NAMALWA (cell line): ENCODE data around the gene CCDC102A.

ENCODE experiments used
- DNase-seq: peaks from one replicate; pipeline ENCODE4 v3.0.0-alpha.2; 2015; ENCODE audit warnings: low spot score

Gene CCDC102A

DNA sequence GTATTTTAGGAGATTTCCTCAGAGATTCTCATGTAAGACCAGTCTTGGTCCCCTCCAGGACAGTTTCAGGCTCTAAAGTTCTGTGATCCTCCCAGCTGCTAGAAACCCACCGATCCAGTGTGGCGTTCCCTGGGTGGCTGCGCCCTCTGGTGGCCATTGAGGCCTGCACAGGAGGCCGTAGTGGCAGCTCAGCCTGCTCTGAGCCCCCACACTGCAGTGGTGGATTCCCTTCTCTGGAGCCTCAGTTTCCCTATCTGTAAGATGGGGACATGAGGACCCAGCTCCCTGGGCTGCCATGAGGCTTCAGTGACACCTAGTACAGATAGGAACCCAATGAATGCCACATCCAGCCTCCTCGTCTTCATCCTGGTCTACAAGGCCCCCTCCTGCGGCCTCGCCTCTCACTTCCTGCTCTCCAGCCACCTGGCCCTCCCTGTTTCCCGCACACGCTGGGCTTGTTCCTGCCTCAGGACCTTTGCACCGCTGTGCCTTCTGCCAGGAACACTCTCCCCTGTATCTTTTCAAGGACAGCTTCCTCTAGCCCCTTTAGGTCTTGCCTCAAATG, 16.5 kb downstream of the CCDC102A start:
- DNase-seq = peak; percentile 82

DNA sequence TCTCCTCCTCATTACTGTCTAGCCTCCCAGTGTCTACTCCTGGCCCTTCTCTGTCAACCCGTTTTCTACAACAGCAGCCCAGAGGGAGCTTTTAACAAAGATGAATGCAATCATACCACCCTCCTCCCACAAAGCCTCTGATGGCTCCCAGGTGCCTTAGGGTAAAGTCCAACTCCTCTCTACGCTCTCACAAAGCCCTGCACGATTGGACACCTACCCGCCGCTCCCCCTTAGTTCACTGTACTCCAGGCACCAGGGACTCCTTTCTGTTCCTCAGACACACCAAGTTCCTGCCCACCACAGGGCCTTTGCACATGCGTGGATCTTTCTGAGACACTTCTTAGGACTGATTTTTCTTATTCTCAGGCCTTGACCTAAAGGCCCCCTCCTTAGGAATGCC, 17.4 kb downstream of the CCDC102A start:
- no peak for DNase-seq

DNA sequence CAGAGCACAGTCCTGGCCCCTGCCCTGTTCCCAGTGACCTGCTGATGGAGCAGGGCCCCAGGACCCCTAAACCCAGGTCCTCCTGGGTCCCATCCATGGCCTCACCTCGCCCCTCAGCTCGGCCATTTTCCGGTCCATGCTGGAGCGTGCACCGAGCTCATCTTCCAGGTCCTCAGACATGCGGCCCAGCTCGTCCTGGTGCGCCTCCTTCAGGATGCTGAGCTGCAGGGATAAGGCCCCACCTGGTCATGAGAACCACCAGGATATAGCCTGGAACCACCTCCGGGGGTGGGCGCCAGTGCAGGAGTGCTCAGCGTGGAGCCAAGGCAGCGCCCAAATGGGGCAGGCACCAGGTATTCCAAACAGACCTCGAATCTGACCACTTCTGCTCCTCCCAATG, 17.9 kb downstream of the CCDC102A start:
- no peak for DNase-seq

DNA sequence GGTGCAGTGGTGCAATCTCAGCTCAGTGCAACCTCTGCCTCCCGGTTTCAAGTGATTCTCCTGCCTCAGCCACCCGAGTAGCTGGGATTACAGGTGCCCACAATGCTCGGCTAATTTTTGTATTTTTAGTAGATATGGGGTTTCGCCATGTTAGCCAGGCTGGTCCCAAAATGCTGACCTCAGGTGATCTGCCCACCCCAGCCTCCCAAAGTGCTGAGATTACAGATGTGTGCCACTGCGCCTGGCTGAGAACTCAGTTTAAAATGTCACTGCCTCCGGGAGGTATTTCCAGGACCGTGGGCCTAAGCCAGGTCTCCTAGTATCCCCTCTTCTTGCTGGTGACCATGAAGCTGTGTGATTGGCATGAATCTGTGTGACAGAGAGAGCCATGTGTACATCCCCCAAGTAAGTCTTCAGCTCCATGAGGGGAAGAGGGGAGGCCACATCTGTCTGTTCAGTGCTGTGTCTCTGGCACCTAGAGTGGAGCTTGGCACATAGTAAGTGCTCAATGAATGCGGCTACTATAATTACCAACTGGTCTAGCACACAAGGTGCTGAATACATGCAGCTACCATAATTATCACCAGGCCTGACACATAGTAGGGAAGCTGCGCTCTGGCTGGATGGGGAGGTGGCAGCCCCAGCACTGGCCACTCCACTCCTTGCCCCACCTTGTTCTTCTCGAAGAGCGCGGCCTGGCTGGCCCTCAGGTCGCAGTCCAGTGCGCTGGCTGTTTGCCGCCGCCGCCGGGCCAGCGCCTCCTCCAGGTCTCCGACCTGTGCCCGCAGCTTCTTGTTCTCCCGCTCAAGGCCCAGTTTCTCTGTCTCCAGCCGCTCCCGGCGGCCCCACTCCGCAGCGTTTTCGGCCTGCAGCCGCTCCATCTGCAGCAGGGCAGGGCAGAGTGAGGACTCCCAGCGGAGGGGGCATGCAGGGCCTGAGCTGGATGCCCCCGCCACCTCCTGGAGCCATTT, 18.7 kb downstream of the CCDC102A start:
- no peak for DNase-seq

DNA sequence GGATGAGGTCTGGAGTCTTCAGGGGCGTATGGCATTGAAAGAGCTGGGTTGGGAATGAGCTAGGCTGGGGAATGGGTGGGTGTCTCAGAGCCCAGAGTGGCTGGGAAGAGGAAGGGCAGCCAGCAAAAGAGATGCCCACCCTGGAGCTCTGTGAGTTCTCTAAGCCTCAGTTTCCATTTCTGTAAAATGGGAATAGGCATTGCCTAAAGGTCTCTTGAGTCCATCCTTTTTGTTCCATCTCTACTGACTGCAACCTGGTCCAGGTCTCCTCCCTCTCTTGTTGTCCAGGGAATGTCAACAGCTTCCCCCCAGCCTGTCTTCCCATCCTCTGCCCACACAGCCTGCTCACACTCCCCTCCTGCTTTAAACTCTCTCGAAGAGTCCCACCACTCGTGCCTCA, 19.6 kb downstream of the CCDC102A start:
- no peak for DNase-seq

DNA sequence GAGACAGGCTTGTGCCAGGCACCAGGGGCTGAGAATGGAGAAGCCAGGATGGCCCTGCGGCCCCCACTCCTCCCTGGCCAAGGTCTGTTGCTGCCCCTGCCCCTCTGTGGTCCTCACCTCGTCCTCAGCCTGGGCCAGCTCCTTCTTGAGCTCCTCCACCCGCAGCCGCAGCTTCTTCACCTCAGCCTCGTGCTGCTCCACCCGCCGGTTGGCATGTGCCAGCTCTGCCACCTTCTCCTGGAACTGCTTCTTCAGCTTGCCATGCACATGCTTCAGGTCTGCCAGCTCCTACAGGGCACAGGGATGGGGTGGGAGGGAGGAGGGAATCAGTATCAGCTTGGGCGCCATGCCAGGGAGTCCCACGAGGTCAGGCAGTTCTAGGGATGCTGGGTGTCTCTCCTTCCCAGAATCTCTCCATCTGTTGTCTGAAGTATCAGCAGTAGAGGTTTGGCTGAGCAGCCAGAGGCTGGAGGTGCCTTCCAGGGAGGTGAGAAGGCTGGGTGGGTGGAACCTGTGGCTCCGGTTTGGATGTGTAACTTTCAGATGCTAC, 20.1 kb downstream of the CCDC102A start:
- no peak for DNase-seq

DNA sequence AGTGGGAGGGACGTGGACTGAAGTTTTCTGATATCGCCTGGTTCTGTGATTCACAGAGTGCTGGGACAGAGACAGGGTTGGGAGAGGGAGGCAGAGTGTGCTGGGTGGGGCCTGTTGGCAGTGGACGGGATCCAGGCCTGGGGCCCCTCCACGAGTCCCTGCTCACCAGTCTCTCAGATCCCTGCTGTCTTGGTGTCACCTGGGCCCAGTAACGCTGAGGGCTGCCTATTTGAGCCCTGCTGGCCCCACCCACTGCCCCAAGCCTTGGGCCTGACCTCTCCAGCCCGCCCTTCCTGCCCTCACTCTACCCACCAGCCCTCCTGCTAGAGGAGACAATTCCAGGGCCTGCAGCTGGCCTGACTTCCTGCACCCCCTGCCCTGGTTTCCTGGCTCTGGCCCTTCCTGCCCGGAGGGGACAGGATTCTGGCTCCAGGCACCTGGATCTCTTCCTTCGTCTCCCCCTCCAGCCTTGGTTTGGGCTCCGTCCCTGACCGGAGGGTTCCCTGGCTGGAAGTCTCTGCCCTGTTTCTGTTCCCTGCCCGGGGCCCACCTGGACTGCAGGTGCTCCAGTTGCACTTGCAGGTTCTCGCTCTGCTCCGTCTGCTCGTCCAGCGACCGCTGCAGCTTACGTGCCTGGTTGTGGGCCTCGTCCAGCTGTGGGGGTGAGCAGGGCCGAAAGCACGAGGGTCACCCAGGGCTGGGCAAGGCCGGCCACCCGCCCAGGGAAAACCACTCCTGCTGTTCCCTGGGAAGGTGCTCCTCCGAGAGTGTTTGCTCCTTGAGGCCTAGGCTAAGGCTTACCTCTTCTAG, 21.4 kb downstream of the CCDC102A start:
- no peak for DNase-seq

DNA sequence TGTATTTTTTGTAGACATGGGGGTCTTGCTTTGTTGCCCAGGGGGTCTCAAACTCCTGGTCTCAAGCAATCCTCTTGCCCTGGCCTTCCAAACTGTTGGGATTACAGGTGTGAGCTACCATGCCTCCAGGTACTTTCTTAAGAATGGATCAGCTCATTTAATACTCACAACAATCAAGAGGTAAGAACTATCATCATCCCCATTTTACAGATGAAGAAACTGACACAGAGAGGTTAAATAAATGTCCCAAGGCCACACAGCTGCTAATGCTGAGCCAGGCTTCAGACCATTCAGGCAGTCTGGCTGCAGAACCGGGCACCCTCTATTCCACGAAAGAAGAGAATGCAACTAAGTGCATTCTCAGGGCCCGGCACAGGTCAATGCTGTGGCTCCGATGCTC, 22.0 kb downstream of the CCDC102A start:
- DNase-seq = no peak

DNA sequence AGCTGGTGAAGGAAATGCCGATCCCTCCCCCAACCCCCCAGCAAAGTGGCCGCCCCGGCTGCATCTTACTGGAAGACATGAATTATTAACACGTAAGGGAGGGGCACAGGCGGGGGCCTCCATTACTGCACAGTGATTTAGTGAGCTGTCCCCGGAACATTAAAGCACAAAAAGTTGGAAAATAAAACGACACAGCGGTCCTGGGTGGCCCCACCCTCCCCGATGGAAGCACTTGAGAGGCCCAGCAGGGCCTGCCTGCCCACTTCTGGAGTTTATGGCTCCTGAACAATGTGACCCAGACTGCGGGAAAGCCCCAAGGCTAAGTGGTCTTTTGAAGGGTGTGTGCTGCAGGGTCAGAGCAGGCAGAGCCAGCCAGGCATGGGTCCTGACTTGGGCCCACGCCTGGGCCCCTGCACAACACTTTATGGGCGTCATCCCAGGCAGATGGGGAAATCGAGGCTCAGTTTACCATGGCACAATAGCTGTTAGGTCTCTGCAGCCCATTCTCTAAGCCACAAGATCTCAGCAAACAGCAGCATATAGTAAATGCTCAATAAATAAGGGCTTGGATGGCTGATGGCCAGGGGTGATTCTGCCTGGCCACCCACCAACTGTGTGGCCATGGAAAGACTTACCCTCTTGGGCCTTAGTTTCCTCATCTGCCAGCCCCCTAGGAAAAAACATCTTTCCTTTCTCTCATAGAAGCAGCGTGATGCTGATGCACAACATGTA, 22.8 kb downstream of the CCDC102A start:
- DNase-seq = no peak

DNA sequence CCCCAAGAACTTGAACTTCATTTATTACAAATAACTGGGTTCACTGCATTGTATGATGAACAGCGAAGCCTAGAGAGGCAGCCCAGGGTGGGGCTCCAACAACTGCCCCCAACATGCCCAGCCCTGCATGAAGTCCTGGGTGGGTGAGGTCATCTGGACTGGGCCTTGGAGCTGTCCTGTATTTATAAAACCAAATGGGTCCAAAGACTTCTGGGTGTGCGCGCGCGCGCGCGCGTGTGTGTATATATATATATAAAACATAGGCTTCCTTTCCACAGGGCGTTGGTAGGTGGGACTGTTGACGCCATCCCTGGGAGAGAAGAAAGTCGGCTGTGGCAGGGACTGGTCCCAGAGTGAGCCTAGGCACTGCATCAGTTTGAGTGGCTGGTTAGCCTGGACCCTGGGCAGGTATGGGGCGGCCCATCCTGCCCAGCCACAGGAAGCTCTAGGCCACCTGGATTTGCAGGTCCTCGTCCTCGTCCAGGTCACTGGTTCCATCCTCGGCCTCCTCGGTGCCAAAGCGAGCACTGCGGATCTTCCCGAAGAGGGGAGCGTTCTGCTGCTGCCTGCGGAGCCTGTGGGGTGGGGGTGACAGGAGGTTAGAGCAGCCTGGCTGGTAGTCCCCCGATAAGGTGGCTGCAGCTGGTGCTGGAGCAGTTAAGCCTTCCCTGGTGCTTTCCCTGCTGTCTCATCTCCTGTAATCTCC, 23.9 kb downstream of the CCDC102A start:
- no peak for DNase-seq

DNA sequence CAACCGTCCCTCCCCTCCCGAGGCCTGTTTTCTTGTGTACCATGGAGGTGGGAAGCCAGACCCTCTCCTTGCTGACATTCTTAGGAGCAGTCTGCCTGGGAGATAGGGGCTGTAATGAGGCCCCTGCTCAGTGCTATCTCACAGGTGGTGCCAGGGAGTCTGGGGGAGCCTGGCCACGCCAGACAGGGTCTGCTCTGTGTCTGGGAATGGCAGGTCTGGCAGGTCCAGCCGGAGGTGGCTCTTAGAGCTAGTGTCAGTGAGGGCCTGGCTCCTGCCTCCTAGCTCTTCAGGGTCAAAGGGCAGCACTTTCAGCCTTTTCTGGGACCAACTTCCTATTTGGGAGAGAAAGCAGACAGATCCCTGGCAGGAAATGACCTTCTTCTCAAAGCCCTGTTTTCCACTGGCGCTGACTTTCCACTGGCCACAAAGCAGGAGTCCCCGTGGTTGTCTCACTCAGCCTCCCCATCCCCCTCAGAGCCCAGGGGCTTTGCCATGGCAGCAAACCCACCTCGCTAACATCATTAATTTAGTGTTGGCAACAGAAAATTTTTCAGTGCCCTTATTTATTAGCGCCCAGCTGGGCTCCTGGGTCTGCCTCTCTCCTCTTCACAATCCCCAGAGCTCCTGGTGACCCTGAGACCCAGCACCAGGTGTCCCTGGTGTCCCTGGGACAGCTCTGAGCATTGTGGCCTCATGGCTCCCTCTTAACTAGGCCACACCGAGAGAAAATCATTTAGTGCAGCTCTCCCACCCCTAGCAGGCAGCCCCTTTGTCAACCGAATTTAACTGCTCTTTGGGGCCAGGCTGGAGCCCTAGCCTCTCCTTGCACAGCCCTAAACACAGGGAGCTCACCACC, 26.1 kb downstream of the CCDC102A start:
- no peak for DNase-seq

DNA sequence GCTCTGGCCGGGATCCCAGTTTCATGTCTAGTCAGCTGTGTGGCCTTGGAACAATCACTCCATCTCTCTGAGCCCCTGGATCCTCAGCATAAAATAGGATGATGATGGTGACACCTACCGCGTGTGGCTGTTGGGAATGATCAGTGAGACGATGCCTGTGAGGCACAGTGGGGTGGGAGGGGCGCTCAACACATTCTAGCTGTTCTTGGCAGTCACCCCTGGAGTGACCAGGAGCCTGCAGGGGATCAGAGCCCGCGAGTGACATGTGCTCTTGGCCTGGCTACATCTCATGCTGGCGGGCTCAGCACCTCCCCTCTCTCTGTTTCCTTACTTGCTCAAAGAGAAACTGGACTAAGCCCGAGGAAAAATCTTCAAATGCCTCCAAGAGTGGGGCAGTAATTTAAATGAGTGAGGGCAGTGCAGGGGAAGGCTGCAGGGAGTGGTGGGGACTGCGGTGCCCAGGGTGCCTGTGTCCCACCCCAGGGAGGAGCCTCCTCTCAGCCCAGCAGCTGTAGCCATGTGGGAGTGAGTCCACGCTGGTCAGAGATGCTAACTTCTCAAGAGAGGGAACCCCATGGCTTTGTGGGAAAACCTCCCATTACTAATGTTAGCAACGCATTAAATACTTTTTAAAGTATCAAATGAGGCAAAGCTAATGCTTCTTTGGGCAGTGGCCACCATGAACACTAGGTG, 27.0 kb downstream of the CCDC102A start:
- DNase-seq = no peak

DNA sequence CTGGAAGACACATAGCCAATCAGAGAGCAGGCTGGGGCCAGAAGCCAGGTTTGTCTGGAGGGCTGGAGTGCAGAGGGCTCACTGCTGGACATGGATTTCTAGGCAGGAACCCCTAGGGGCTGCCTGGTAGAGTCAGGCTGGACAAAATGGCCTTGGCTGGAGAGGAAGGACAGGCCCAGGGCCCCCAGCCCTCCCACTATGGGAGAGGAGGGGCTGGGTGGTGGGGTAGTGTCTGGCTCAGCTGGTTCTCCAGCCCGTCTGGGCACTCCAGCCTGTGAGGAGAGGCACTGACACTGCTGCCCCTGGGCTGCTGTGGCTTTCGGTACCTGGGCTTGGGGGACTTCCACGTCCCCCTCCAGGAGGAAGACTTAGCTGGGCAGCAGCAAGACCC, 28.3 kb downstream of the CCDC102A start:
- no peak for DNase-seq

DNA sequence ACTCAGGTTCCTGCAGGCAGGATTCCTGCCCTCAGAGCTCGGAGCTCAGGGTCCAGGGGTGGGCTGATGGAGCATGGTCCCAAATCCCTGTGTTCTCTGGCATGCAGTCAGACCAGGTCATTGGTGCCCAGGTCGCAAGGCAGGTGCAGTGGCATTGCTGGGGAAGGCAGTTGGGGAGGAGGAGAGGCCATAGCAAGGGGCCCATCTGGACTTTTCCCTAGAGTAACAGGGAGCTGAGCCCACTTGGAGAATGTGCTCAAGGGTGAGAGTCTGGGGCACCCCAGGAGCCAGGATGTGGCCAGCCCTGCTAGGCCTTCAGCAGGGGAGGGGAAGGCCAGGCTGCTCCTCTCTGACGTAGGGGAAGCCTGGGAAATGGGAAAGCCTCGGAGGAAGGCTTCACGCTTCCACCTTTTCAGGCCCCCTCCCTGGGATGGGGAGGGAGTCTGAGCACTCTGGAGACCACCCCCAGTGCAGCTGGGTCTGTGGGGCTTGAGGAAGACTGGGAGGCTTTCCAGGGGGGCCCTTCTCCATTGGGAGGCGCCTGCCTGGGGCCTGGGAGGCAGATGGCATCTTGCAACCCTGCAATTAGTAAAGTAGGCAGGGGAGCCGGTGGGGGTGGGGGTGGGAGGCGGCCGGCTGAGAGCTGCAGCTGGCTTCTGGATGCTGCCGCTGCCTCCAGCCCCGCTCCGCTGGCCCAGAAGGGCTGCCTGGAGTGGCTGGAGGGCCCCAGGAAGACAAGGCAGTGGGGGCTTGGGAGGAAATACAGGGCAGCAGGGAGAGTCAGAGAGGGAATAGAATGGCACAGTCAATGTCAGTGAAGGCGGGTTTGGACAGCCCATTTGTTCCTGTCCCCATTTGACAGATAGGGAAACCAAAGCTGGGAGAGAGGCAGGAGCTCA, 29.0 kb downstream of the CCDC102A start:
- no peak for DNase-seq

DNA sequence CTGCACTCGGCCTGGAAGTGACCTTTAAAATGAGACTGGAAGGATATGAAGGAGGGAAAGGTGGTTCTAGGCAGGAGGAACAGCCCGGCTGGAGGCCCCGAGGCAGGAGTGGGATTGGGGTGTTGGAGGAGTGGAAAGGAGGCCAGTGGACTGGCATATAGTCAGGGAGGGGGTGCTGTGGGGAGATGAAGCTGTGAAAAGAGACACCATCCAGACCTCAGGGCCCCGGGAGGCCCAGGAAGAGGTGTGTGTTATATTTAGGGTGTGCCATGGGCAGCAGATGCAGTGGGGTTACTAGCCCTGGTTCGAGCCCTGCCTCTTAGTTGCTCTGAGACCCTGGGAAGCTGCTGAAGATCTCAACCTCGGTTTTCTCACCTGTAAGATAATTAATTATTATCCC, 31.2 kb downstream of the CCDC102A start:
- no peak for DNase-seq

DNA sequence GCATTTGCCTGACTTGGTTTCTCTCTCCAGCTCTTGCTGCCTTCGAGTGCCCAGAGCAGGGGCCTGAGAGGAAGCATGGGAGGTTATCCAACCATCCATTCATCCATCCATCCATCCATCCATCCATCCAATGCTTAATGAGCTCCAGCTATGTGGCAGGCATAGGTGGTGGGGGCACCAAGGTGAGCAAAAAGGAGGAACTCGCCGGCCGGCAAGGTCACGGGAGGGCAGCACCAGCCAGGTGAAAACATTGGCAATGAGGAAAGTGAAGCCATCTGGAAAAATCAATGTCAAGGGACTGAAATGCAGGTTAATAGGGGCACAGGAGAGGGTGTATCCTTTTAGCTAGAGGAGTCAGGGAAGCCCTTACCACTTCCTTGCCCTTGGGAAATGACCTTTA, 31.9 kb downstream of the CCDC102A start:
- DNase-seq = no peak

DNA sequence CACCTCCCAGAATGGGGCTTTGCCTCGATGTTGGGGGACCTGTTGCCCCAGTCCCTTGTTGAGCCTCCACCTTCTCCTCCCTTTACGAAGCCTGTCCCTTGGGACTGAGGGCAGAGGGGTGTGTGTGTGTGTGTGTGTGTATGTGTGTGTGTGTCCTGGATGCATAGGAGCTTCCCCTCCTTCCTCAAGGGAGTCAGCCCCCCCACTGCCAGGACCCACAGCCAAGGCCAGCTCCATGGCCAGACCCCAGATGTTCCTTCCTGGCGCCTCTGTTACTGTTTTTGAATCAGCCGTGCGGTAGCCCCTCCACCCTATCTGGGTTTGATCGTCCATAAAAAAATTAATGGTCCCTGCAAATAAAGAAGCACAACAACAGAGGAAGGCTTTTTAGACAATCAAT, 32.4 kb downstream of the CCDC102A start:
- DNase-seq = no peak

DNA sequence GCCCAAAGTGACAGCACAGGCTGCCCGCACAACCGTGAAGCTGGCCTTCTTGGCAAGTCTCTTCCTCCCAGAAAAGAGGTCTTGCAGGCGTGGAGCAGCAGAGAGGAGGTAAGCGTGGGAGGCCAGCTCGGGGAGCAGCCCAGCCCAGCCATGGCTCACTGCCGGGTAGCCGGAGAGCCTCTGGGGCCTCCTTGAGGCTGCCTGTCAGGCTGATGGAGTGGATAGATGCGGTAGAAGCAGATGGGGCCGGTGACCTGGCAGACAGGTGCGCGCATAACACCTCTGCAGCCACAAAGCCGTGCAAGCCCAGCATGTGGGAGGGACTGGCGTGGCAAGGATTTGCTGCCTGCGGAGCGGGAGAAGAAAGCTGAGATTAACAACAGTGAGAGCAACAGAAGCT, 33.0 kb downstream of the CCDC102A start:
- no peak for DNase-seq
